Thyroid gland (tissue), 4 donors: ENCODE measurements around the gene ATP5F1D. TPM values are rescaled to one million over a fixed set of nuclear protein-coding genes. Genes with fewer than 3 reads are reported as not detected.

Experiments
- DNase-seq, 2 donors: peaks; one replicate each; pipeline ENCODE4 v3.0.0-alpha.2; 2019
- H3K27ac ChIP-seq, 3 donors: fragments of 200-600 bp; sonication (generic); 1 replicate in 2 of 3; 2 replicates in 1 of 3; pipeline ENCODE4 v1.5.1; 2016 to 2019; ENCODE audit warnings: mild to moderate bottlenecking in 1 of 3, moderate library complexity in 1 of 3
- H3K27me3 ChIP-seq: fragments of 200-600 bp; sonication (generic); one replicate; pipeline ENCODE4 v1.5.1; 2019
- H3K36me3 ChIP-seq, 2 donors: fragments of 200-600 bp; sonication (generic); one replicate each; pipeline ENCODE4 v1.5.1; 2016 to 2019
- H3K4me1 ChIP-seq, 2 donors: fragments of 200-600 bp; sonication (generic); one replicate each; pipeline ENCODE4 v1.5.1; 2017 to 2019
- H3K4me3 ChIP-seq, 3 donors: fragments of 200-600 bp; sonication (generic); replicated peaks in 1 of 3; 1 replicate in 2 of 3; 2 replicates in 1 of 3; pipeline ENCODE4 v1.5.1; 2016; ENCODE audit warnings: mild to moderate bottlenecking in 1 of 3
- H3K9me3 ChIP-seq: fragments of 200-600 bp; sonication (generic); one replicate; pipeline ENCODE4 v1.5.1; 2017
- CTCF ChIP-seq, 6 experiments: fragments of 200-600 bp in 3 of 6; fragments of 450-650 bp in 3 of 6; sonication (generic) in 3 of 6; IDR thresholded peaks; one replicate each; pipeline ENCODE4 v1.5.1; 2016 to 2019; ENCODE audit warnings: antibody characterized with exemption in 6 of 6, mild to moderate bottlenecking in 2 of 6, inconsistent platforms in 1 of 6, moderate library complexity in 1 of 6
- POLR2A ChIP-seq, 2 donors: fragments of 450-650 bp; IDR thresholded peaks; one replicate each; pipeline ENCODE4 v1.6.1; 2017; ENCODE audit warnings: antibody characterized with exemption in 2 of 2, mild to moderate bottlenecking in 2 of 2, moderate library complexity in 1 of 2
- WGBS, 2 donors: methylation state at CpG; one replicate each; pipeline ENCODE4 v1.1.5; 2017; 5-methylcytosine and 5-hydroxymethylcytosine counted together
- intact Hi-C: fragments of 100-400 bp; cut with DNase I; formaldehyde crosslinking; loops from one replicate; pipeline ENCODE4 v1.15.1; 2023
- total RNA-seq, 4 donors: library from RNA; depleted of rRNA; stranded (reverse); fragments of >200 nt; gene quantifications; one replicate each; pipeline ENCODE4 v1.2.3, GENCODE V29; 2016

Gene ATP5F1D
- total RNA-seq, 4 donors from 2014 or later, result 39.2 to 182 (median 83.0) TPM

- no peak for TF ChIP-seq CTCF (IDR thresholded peaks at IDR 0.05)
- TF ChIP-seq POLR2A (IDR thresholded peaks at IDR 0.05), result no peak
- 23 to 30% methylated on average over 19 to 26 of the region's 43 CpGs for WGBS, 2 donors
These were observed 34.6 kb downstream of the ATP5F1D start for GRCh38 chr19:1275976-1276627.

DNA sequence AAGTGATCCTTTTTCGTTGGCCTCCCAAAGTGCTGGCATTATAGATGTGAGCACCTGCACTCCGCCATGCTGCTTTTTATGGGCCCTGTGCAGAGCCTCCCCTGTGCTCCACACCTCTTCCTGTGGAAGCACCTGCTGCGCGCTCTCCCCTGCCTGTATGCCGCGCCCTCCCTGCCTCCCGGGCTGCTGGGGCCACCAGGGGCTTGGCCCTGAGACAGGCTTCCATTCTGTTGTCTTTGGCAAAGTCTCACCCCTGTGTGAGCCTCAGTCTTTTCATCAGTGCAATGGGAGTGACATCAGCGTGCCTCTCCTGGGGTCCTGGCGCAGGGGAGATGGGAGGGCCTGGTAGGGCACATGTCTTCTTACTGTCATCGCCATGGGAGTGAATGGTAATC, 35.1 kb downstream of the ATP5F1D start:
- no peak for TF ChIP-seq CTCF (IDR thresholded peaks at IDR 0.05)
- TF ChIP-seq POLR2A (IDR thresholded peaks at IDR 0.05), result no peak
- H3K4me3 ChIP-seq, result peak overlapping the region in 1 of 3 donors; percentile 74
- H3K27ac ChIP-seq, result peak overlapping the region in 2 of 3 donors; percentile 80 to 99
- DNase-seq, result no peak
- intact Hi-C loops, result loop anchor here (2.0 to 5.0 kb wide), 2 partner anchors 78 to 131 kb away; partner anchors contain the start of gene DAZAP1
- no peaks in the 10 kb centered on the region for H3K27me3 ChIP-seq
- H3K36me3 ChIP-seq, result peaks cover 42 to 45% of the 10 kb centered on the region in 2 donors
- H3K4me1 ChIP-seq, result peaks cover 23 to 41% of the 10 kb centered on the region in 2 donors
- 75 to 77% methylated on average over 9 to 10 of the region's 10 CpGs for WGBS, 2 donors
- no peaks in the 10 kb centered on the region for H3K9me3 ChIP-seq

More at GRCh38 chr19:1275976-1276627, 34.6 kb downstream of the ATP5F1D start:
- Histone ChIP-seq H3K27me3 (no peaks in the 10 kb centered on the region), H3K4me3 (peak overlapping the region in 2 of 3 donors; percentile 46 to 74), H3K27ac (peak overlapping the region; percentile 80 to 99 (median 98)), H3K9me3 (no peaks in the 10 kb centered on the region), H3K36me3 (peaks cover 47 to 50% of the 10 kb centered on the region in 2 donors), H3K4me1 (peaks cover 28 to 46% of the 10 kb centered on the region in 2 donors)
- intact Hi-C loops, result loop anchor here (2.0 to 5.0 kb wide), 2 partner anchors 79 to 131 kb away; partner anchors contain the start of gene DAZAP1
- DNase-seq, result no peak

- Histone ChIP-seq H3K4me3 (no peak overlapping the region), H3K4me1 (peaks cover 19 to 37% of the 10 kb centered on the region in 2 donors), H3K9me3 (no peaks in the 10 kb centered on the region), H3K36me3 (peaks cover 37 to 40% of the 10 kb centered on the region in 2 donors), H3K27ac (no peak overlapping the region), H3K27me3 (no peaks in the 10 kb centered on the region)
- TF ChIP-seq CTCF (IDR thresholded peaks at IDR 0.05) (no peak), POLR2A (IDR thresholded peaks at IDR 0.05) (no peak)
- intact Hi-C loops, result loop anchor here (2.0 to 5.0 kb wide), 2 partner anchors 78 to 130 kb away; partner anchors contain the start of gene DAZAP1
- 95 to 97% methylated on average over 12 to 15 of the region's 15 CpGs for WGBS, 2 donors
- DNase-seq, result no peak
These were observed 35.5 kb downstream of the ATP5F1D start for GRCh38 chr19:1277061-1277460.

DNA sequence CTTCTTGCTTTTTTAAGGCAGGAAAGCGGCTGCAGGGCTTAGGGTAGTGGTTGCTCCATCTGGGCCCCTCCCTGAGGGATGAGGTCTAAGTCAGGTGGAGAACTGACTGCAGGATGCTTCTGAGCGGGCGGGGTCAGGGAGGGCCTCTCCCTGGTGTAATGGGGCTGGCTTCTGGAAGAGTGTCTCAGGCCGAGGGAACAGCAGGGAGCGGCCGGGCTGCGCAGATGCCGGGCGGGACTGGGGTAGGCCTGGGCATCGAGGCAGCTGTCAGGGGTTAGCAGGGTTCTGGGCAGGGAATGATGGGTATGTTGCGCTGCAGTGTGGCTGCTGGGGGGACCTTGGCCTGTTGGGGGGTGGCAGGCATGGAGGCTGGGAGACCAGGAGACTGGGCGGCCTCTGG, 36.5 kb downstream of the ATP5F1D start:
- Histone ChIP-seq H3K27me3 (no peaks in the 10 kb centered on the region), H3K36me3 (peaks cover 27 to 30% of the 10 kb centered on the region in 2 donors), H3K4me3 (no peak overlapping the region), H3K4me1 (peaks cover 19 to 28% of the 10 kb centered on the region in 2 donors), H3K27ac (no peak overlapping the region), H3K9me3 (no peaks in the 10 kb centered on the region)
- 85 to 90% methylated on average over 11 to 12 of the region's 12 CpGs for WGBS, 2 donors
- intact Hi-C loops, result loop anchor here (5.0 kb wide), 1 partner anchor 129 kb away; the partner anchor contains the start of gene DAZAP1
- no peak for DNase-seq
- TF ChIP-seq POLR2A (IDR thresholded peaks at IDR 0.05), result no peak
- TF ChIP-seq CTCF (IDR thresholded peaks at IDR 0.05), result no peak
